GM12878 (cell line): ENCODE results near the gene LY6G5B.

Experiments
- USF2 ChIP-seq: IDR thresholded peaks from 2 replicates; pipeline ENCODE4 v1.6.1; 2011; ENCODE audit warnings: low read depth, low read length, improper control_type of control experiment, borderline replicate concordance
- ZBTB33 ChIP-seq: fragments of 450-650 bp; IDR thresholded peaks from 2 replicates; pipeline ENCODE4 v1.6.1; 2017; ENCODE audit warnings: mild to moderate bottlenecking

GRCh38 chr6:31721351-31722020 is 51.7 kb downstream of the LY6G5B start, which contains the start of gene LY6G6C:
- TF ChIP-seq USF2 (no peak), ZBTB33 (no peak)
